KOPT-K1 (cell line): ENCODE data around the gene HDAC7.

Experiments used
- H3K27ac ChIP-seq: fragments of 200-600 bp; sonication (generic); 2 replicates; pipeline ENCODE4 v1.5.1; 2016; ENCODE audit warnings: antibody characterized with exemption, mild to moderate bottlenecking, low read depth, low read length; ENCODE audit not compliant: poor library complexity, severe bottlenecking
- H3K36me3 ChIP-seq: fragments of 200-600 bp; sonication (generic); 2 replicates; pipeline ENCODE4 v1.5.1; 2017; ENCODE audit warnings: antibody characterized with exemption, mild to moderate bottlenecking, low read length, moderate library complexity; ENCODE audit not compliant: insufficient read depth
- H3K9me3 ChIP-seq: fragments of 200-600 bp; sonication (generic); 2 replicates; pipeline ENCODE4 v1.5.1; 2017; ENCODE audit warnings: antibody characterized with exemption, low read length, mild to moderate bottlenecking; ENCODE audit not compliant: insufficient read depth, poor library complexity, severe bottlenecking

The HDAC7 gene

DNA sequence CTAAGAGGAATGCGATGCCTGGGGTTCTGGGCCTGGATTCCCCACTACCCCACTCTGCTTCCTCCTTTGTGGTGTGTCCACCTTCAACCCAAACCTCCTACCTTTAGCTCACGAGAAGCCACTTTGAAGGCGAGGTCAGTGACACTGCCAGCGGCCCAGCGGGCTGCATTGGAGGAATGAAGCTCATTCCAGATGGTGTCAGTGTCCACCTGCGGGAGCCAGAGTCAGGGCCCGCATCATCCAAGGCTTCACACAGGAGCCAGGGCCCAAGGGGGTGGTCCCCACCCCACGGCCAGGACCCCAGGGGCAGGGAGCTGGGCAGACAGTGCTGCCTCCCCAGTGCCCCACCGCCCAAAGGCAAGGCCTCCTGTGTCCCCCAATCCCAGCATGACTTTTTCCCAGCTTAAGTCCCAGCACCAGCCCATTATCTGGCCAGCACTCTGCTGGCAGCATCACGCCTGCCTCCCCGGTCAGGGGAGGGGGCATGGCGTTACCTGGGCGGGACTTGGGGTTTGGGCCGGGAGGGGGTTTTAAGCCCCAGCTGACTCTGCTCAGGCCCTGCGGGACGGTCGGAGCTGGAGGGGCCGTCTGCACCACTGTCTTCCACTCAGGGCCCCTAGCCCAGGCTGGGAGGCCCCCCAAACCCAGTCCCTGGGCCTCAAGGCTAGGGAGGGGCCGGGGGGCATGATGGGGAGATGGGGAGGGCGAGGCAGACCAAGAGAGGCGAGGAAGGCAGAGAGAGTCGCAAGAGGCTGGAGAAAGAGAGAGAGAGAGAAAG is 29.8 kb downstream of the HDAC7 start:
- Histone ChIP-seq H3K9me3 (no peaks in the 10 kb centered on the region), H3K27ac (no peak overlapping the region), H3K36me3 (peaks cover 100% of the 10 kb centered on the region)

DNA sequence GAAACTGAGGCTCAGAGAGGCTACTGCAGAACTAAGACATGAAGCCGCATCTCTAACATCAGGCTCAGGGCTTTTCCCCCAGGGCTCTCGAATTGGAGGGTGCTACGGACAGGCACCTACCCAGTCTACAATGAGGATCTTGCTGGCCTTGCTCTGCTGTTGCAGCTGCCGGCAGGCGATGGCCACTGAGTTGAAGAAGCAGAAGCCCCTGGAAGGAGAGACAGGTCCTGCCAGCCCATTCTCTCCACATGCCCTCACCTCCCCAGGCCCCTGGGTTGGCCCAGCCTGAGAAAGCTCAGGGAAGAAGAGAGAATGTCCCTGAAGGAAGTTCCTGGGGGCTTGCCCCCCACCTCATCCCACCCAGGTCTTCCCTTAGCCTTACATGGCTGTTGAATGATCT is 30.6 kb downstream of the HDAC7 start:
- no peaks in the 10 kb centered on the region for H3K9me3 ChIP-seq
- no peak overlapping the region for H3K27ac ChIP-seq
- peaks cover 100% of the 10 kb centered on the region for H3K36me3 ChIP-seq

DNA sequence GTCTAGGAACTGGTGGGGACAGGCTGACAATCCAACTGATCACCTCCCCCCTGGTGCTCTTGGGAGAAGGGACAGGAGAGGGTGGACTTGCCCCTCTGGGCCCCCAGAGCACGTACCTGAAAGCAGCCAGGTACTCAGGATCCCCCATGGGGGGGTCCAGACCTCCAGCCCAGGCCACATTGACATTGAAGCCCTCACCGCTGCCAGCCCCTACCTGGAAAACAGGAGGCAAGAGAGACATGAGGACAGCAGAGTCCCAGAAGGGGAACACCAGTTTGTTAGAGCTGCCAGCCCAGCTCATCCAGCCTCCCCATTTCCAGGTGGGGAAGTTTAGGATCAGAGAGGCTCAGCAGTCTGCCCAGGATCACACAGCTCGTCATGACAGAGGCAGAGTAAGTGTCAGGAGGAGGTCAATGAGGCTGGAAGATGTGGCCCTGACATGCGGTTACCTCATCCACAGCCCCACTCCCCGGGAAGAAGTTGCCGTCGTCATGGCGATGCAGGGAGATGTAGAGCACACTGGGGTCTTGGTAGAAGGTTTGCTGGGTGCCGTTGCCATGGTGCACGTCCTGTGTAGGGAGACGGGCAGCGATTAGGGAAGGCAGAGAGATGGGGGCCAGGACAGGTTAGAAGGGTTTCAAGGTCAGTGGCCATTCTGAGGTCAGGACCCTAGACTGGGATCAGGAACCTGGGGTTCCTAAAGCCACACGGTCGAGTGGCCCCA is 31.9 kb downstream of the HDAC7 start:
- Histone ChIP-seq H3K27ac (no peak overlapping the region), H3K36me3 (peaks cover 100% of the 10 kb centered on the region), H3K9me3 (no peaks in the 10 kb centered on the region)

DNA sequence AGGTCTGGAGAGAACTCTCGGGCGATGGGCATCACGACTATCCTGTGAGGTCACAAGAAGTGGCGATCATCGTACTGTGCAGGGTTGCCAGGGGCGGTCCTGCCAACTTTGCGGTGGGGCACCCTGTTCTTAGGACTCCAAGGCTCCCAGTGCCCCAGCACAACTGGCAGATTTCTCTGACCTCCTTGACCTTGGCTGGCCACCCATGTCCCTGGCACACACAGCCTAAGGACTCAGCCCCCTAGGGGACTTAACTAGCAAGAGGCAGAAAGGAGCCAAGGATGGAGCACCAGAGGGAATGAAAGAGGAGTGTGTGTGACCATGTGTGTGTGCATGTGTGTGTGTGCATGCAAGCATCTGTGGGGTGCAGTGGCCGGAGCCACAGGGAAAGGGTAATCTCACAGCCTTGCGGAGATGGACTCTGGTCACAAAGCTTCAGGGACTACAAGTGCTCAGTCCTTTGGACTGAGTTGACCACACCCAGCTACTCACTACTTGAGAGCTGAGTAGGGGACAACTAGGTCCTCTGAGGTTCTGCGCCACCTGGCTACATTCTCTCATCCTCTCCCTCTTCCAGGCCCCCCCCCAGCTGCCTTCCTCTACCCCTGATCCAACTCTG is 32.9 kb downstream of the HDAC7 start:
- no peaks in the 10 kb centered on the region for H3K9me3 ChIP-seq
- H3K27ac ChIP-seq = no peak overlapping the region
- H3K36me3 ChIP-seq = peaks cover 100% of the 10 kb centered on the region

DNA sequence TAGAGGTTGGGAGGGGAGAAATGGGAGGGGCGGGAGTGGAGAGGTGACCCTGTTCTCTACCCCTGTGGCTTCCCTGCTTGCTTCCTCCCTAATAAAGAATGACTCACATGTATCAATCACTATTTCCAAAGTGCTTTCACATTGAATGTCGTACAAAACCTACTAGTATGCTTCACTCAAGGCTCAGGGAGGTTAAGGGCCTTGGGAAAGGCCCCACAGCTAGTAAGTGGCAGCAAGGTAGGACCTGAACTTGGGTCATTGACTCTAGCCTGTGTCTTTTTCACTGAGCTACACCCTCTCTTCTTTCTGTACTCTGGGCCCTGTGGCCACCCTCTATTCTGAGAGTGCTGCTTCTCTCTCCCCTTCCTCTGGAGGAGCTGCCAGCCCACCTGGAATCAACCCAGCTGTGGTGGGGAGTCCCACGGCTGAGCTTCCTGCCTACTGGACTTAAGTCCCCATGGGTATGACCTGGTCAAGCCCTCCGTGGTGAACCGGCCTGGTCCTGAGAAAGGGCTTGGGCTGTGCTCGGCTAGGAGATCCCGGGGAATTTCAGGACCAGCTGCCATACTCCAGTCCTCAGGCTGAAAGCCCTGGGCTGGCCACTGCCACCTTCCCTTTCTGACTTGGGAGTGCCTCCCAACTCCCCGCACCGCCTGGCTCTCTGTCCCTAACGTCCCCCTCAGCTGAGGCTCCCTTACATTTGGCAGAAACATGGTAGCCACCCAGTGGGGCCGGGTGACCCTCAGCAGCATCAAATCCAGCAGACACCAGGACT is 33.6 kb downstream of the HDAC7 start:
- Histone ChIP-seq H3K9me3 (no peaks in the 10 kb centered on the region), H3K27ac (no peak overlapping the region), H3K36me3 (peaks cover 95% of the 10 kb centered on the region)

DNA sequence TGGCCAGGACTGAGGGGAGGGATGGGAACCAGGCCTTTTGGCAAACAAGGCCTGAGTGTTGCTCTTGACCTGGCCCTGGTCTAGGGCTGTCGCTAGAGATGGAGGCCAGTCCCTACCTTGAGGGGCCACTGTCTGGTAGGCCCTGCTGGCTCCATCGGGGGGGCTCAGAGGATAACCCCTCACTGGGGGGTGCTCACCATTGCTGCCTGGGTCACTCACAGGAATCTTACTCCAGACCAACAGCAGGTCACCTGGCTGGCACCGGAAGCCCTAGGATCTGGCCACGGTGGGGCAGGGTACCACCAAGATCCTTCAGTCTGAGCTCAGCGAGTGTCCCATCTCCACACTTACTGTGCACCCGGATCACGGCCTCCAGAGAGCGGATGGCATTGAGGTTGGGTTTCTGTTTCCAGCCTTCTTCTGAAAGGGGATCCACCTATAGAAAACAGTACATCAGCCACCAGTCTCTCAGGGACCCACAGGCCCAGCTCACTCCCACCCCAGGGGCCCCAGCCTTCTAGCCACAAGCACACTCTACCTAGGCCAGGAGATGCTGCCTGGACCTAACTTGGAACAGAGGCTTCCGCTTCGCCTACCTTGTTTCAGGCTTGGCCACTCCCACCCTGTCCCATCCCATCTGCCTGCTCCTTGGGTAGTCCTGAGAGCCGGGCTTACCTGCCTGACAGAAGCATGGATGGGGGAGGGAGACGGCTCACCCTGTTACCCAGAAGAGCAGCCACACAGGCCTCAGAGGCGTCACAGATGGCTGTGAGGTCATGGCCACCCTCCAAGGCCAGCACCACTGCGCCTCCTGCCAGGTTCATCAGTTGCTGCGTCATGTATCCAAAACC is 34.4 kb downstream of the HDAC7 start:
- Histone ChIP-seq H3K9me3 (no peaks in the 10 kb centered on the region), H3K27ac (no peak overlapping the region), H3K36me3 (peaks cover 87% of the 10 kb centered on the region)

DNA sequence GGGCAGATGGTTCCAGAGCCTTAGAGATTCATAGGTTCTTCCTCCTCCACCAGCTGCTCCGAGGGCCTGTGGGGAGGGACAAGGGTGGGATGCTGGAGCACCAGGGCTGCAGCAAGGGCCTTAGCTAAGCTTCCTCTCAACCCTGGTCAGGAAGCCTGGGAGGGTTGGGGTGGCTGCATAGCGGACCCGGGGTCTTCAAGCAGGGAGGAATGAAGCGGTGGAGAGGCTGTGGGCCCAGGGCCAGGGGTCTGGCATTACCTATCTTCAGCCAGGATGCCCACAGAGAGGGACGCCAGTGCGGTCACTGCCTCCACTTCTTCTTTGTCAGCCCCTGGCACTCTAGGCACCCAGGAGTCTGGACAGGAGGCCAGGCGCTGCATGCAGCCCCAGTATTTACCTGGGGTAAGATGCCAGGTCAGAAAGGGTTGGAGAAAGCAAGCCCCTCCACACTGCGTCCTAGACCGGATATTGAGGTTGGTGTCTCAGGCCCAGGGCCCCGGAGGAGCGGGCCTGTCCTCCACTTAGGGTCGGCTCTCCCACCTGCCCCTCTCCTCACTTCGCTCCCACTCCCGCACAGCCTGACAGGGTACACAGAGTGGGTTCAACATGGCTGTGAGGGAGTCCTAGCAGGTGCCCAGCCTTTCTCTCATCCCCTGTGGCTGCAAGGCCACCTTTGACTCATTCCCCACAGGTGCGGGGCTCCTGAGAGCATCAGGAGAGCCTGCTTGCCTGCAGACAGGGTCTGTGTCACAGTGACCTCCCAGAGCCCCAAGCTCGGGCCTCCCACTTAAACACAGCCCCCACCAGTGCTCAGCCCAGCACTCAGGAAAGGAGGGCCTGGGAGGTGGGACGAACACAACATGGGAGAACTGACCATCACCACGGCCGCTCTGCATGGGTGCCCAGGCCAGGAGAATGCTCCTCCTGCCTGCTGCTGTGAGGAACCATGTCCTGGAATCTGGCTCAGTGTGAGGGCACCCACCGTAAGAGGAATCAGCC is 35.6 kb downstream of the HDAC7 start:
- peaks cover 76% of the 10 kb centered on the region for H3K36me3 ChIP-seq
- no peaks in the 10 kb centered on the region for H3K9me3 ChIP-seq
- H3K27ac ChIP-seq = no peak overlapping the region

DNA sequence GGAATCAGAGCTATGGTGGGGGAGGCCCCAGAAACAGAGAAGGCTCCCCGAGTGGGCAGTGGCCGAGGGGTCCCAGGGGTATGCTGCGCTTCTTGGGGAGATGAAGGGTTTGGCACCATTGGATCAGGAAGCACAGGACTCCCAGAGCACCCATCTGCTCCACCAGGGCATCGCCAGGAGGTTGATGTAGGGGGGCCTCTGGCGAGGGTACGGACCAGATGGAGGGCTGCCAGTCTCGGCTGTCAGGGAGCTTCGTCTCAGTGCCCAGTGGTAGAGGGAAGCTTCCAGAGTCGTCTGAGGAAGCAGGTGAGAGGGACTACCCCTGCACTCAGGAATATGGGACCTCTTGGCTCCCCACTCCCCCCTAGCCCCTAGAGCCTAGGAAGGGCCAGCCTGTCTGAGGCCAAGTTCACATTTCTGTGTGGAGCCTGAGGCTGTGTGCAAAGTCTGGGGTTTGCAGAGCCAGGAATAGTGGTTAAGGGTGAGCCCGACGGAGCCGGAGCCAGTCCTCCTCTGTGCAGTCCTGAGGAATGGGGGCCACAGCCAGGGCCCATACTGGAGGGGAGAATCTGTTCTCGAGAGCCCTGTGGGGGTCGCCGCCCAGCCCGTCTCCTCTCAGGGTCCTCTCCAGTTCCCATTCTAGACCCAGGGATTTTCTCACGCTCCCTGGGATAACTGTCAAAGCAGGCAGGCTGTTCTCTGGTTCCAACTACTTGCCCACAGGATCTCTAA is 36.5 kb downstream of the HDAC7 start:
- peaks cover 66% of the 10 kb centered on the region for H3K36me3 ChIP-seq
- no peak overlapping the region for H3K27ac ChIP-seq

DNA sequence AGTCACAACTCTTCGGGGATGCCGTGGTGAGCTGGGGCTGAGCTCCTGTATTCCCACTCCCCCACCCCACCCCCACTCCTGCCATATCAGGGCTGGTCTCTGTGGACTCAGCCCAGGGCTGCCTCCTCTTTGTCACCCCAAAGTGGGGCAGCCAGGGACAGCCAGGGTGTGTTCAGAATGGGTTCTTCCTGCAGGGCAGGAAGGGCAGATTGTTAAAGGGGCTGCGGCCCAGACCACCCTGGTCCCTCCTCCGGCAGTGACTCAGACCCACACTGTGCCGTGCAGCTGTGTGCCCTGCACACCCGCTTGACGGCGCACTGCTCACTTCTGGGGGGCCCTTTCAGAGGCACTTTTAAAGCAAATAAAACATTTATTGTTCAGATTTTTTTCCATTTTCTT is 37.3 kb downstream of the HDAC7 start:
- peaks cover 58% of the 10 kb centered on the region for H3K36me3 ChIP-seq
- no peak overlapping the region for H3K27ac ChIP-seq
- no peaks in the 10 kb centered on the region for H3K9me3 ChIP-seq

More for the DNA sequence above, 36.5 kb downstream of the HDAC7 start:
- H3K9me3 ChIP-seq = no peaks in the 10 kb centered on the region

DNA sequence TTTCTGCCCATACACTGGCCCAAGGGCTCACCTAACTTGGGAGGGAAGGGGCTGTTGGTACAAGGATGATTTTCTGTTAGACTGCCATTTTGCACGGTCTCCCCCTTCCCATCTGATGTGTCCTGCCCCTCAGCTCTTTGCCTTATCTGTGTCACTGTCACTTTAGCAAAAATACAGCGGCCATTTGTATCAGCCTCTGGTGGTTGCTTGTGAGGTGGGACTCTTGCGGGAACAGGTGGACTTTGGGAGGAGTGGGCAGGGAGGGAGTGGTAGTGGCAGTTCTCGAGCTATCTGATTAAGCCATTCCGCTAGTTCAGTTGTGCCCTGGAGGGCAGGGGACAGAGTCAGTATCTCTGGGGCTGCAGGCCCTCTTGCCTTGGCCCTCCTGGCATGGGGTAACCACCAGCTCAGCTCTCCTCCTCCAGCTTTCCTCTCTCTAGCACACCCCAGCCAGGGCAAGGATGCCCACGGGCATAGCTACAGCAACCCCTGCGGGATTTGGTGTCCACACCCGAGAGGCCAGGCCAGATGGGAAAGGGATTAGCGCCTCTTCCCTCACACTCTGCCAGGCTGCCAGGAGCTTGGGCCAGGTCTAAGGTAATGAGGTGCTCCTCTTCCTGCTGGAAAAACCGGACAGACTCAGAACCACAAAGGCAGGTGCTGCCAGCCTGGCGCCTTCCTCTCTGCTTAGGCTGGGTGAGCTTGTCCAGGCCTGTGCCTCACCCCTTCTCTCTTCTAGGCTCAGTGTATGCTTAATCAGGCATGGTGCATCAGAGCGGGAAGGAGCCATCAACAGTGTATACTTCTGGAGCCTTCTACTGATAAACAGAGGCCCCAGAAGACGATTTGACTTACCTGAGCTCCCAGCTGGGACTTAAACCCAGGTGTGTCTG is 38.0 kb downstream of the HDAC7 start:
- Histone ChIP-seq H3K9me3 (no peaks in the 10 kb centered on the region), H3K27ac (no peak overlapping the region), H3K36me3 (peaks cover 52% of the 10 kb centered on the region)

DNA sequence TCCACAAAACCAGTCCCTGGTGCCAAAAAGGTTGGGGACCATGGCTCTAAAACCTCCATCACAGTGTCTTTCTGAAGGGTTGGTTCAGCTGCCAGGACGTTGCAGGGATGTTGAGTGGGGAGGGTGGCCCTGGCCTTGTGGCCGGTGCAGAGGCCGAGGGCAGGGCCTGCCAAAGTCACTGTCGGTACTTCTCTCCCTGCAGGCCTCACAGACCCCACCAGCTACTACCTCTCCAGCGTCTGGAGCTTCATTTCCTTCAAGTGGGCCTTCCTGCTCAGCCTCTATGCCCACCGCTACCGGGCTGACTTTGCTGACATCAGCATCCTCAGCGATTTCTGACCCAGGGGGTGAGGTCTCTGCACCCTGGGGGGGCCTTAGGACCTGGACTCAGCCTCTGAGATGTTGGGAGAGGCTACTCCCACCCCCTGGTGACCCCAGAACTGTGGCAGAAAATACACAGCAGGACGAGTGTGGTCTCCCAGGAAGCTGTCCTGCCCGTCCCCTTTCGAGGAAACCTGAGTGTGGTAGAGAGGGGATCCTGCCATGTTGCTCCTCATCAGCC is 39.7 kb downstream of the HDAC7 start:
- Histone ChIP-seq H3K9me3 (no peaks in the 10 kb centered on the region), H3K36me3 (peaks cover 35% of the 10 kb centered on the region), H3K27ac (no peak overlapping the region)
